Smooth muscle cell (in vitro differentiated cells): ENCODE results near the gene COL17A1. TPM values are rescaled to one million over a fixed set of nuclear protein-coding genes. Genes with fewer than 3 reads are reported as not detected.
A peak's percentile ranks its signal among the peaks of the same experiment; 100 is the strongest.

Experiments used
- DNase-seq: peaks from one replicate; lab custom pipeline; 2025; ENCODE audit not compliant: unreplicated experiment; lab: John Stamatoyannopoulos, UW
- H2AFZ ChIP-seq: fragments of 200-600 bp; sonication (generic); 2 replicates; pipeline ENCODE4 v1.6.0; 2016; ENCODE audit warnings: antibody characterized with exemption, low read depth, mild to moderate bottlenecking
- H3F3A ChIP-seq: fragments of 200-600 bp; sonication (generic); 2 replicates; pipeline ENCODE4 v1.6.0; 2017; ENCODE audit warnings: antibody characterized with exemption, low read depth
- H3K27ac ChIP-seq: fragments of 200-600 bp; sonication (generic); 2 replicates; pipeline ENCODE4 v1.5.1; 2016; ENCODE audit warnings: low read depth, mild to moderate bottlenecking
- H3K27me3 ChIP-seq: fragments of 200-600 bp; sonication (generic); 2 replicates; pipeline ENCODE4 v1.6.1; 2016; ENCODE audit warnings: low read depth, mild to moderate bottlenecking
- H3K36me3 ChIP-seq: fragments of 200-600 bp; sonication (generic); 2 replicates; pipeline ENCODE4 v1.5.1; 2016; ENCODE audit warnings: low read depth
- H3K4me1 ChIP-seq: fragments of 200-600 bp; sonication (generic); 2 replicates; pipeline ENCODE4 v1.5.1; 2016; ENCODE audit warnings: low read depth
- H3K4me2 ChIP-seq: fragments of 200-600 bp; sonication (generic); 2 replicates; pipeline ENCODE4 v1.6.0; 2016; ENCODE audit warnings: mild to moderate bottlenecking
- H3K4me3 ChIP-seq: fragments of 200-600 bp; sonication (generic); 2 replicates; pipeline ENCODE4 v1.5.1; 2016; ENCODE audit warnings: mild to moderate bottlenecking
- H3K79me2 ChIP-seq: fragments of 200-600 bp; sonication (generic); 2 replicates; pipeline ENCODE4 v1.6.0; 2016; ENCODE audit warnings: low read depth, mild to moderate bottlenecking
- H3K9ac ChIP-seq: fragments of 200-600 bp; sonication (generic); 2 replicates; pipeline ENCODE4 v1.6.0; 2016; ENCODE audit warnings: low read depth
- H3K9me3 ChIP-seq: fragments of 200-600 bp; sonication (generic); replicated peaks from 2 replicates; pipeline ENCODE4 v1.5.1; 2016; ENCODE audit warnings: low read depth
- H4K20me1 ChIP-seq: fragments of 200-600 bp; sonication (generic); 2 replicates; pipeline ENCODE4 v1.6.0; 2016; ENCODE audit warnings: low read depth
- WGBS: methylation state at CpG from one replicate; pipeline ENCODE4 v1.1.7; 2016; ENCODE audit warnings: low lambda C conversion rate; 5-methylcytosine and 5-hydroxymethylcytosine counted together
- polyA plus RNA-seq: library from polyadenylated mRNA; unstranded; fragments of >200 nt; fragmentation: Nextera tagmentation; extraction: Ambion mirVana; gene quantifications from 2 replicates; pipeline ENCODE4 v1.2.1, GENCODE V29; 2016
- total RNA-seq: library from RNA; depleted of rRNA; stranded (reverse); fragments of >200 nt; gene quantifications from 2 replicates; pipeline ENCODE4 v1.2.3, GENCODE V29; 2014
- TF ChIP-seq, protein P1 (sequence below): fragments of 200-600 bp; sonication (generic); IDR thresholded peaks from 2 replicates; pipeline ENCODE4 v1.5.1; 2017; ENCODE audit warnings: borderline replicate concordance, mild to moderate bottlenecking, antibody characterized with exemption; ENCODE audit not compliant: insufficient read depth, poor library complexity, severe bottlenecking

The COL17A1 gene
- total and polyA plus RNA-seq, 2 experiments from 2014 or later = 31.5 to 150 TPM

DNA sequence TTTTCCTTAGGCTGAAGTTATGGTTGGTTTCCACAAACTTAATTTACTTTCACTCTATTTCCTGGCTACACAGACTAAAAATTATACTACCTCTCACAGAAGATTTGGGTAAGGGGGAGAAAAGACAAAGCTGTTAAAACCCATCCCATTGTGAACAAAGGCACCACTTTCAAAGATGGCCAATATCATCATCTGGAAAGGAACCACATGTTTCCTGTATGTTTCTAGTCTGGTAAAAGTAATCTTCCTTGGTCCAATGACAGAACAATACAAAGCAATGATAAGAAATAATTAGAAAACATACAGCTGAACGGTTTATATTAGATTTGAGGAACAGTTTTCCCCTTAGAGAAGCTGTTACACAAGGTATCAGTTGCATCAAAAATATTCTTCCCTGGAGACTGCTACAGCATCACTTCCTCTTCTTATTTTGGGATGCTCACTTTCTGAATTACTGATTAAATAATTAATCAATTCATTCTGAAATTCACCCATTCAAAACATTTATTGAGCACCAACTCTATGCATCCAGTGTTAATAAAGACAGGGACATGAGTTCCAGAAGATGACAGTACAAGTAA, 27.8 kb upstream of the COL17A1 start:
- H3K79me2 ChIP-seq = no peaks in the 10 kb centered on the region
- H3K36me3 ChIP-seq = peaks cover 6% of the 10 kb centered on the region
- no peak overlapping the region for H2AFZ ChIP-seq
- H3K9me3 ChIP-seq = no peaks in the 10 kb centered on the region
- H3K4me2 ChIP-seq = no peak overlapping the region
- H3K9ac ChIP-seq = no peak overlapping the region
- no peaks in the 10 kb centered on the region for H4K20me1 ChIP-seq
- DNase-seq = no peak
- TF ChIP-seq, protein P1, sequence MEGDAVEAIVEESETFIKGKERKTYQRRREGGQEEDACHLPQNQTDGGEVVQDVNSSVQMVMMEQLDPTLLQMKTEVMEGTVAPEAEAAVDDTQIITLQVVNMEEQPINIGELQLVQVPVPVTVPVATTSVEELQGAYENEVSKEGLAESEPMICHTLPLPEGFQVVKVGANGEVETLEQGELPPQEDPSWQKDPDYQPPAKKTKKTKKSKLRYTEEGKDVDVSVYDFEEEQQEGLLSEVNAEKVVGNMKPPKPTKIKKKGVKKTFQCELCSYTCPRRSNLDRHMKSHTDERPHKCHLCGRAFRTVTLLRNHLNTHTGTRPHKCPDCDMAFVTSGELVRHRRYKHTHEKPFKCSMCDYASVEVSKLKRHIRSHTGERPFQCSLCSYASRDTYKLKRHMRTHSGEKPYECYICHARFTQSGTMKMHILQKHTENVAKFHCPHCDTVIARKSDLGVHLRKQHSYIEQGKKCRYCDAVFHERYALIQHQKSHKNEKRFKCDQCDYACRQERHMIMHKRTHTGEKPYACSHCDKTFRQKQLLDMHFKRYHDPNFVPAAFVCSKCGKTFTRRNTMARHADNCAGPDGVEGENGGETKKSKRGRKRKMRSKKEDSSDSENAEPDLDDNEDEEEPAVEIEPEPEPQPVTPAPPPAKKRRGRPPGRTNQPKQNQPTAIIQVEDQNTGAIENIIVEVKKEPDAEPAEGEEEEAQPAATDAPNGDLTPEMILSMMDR = no peak
- H3F3A ChIP-seq = peaks cover 11% of the 10 kb centered on the region
- WGBS = 72% methylated on average over 1 of the region's 1 CpG
- no peak overlapping the region for H3K4me3 ChIP-seq
- no peaks in the 10 kb centered on the region for H3K27me3 ChIP-seq
- no peaks in the 10 kb centered on the region for H3K4me1 ChIP-seq
- H3K27ac ChIP-seq = no peak overlapping the region

DNA sequence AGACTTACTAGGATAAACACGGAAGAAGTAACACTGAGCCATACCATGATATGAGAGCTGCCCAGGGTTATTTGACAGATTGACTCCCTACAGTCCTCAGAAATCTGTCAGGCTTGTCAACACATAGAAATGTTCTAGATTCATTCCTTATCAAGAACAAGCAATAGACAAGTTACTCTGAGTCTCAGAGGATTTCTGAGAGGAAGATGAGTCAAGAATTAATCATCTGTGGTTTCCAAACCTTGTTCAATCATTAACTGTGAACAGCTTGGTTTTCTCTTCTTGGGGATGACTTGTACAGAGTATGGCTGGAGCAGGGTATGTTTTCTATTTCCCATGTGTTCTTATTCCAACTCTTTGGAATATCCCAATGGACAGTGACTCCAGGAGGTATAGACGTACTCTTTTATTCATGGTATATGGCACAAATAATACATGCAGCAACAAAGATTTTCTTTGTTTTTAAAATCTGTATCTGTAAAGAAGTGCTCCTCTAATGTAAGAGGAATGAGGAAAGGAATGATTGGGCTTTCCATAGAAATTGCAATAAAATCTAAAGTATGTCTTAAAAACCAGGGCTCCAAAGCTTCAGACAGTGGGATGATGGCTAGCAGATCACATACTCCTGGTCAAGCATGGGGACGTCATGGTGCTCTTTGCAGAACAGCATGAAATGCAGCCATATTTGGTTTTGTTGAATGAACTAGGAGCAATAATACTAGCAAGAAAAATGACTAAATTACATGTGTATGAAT, 24.4 kb upstream of the COL17A1 start:
- no peaks in the 10 kb centered on the region for H4K20me1 ChIP-seq
- peak overlapping the region; percentile 72 for H3K27ac ChIP-seq
- no peak overlapping the region for H2AFZ ChIP-seq
- no peak overlapping the region for H3K9ac ChIP-seq
- no peak overlapping the region for H3K4me3 ChIP-seq
- no peaks in the 10 kb centered on the region for H3K9me3 ChIP-seq
- H3K27me3 ChIP-seq = no peaks in the 10 kb centered on the region
- no peaks in the 10 kb centered on the region for H3K4me1 ChIP-seq
- no peaks in the 10 kb centered on the region for H3K79me2 ChIP-seq
- H3K36me3 ChIP-seq = peaks cover 6% of the 10 kb centered on the region
- peaks cover 11% of the 10 kb centered on the region for H3F3A ChIP-seq
- TF ChIP-seq, protein P1 = no peak
- peak overlapping the region; percentile 19 for H3K4me2 ChIP-seq
- no peak for DNase-seq
- 8% methylated on average over 3 of the region's 3 CpGs for WGBS

DNA sequence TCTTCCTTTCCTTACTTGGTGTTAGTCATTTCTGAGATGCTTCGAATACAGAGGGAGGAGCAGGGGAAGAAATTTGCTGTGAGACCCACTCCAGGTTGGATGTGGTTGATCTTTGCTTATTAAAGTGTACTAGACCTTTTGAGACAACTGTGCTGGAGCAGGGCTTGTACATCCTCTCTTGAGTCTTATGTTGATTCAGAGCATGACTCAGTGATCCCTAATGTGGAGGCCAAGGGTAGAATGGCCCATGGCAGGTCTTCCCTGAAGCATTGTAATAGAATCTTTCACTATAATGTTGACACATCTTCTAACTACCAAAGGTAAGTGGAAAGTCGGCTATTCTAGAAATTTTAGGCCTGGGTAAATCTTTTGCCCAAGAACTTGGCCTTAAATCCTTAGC, 19.2 kb upstream of the COL17A1 start:
- peaks cover 11% of the 10 kb centered on the region for H3F3A ChIP-seq

More for the DNA sequence above, 19.2 kb upstream of the COL17A1 start:
- TF ChIP-seq, protein P1 = no peak
- Histone ChIP-seq H3K27me3 (peaks cover 4% of the 10 kb centered on the region), H3K4me3 (no peak overlapping the region), H3K4me2 (no peak overlapping the region), H3K9ac (no peak overlapping the region), H4K20me1 (no peaks in the 10 kb centered on the region), H3K36me3 (peaks cover 6% of the 10 kb centered on the region), H3K27ac (no peak overlapping the region), H3K4me1 (no peaks in the 10 kb centered on the region), H2AFZ (no peak overlapping the region), H3K79me2 (no peaks in the 10 kb centered on the region), H3K9me3 (no peaks in the 10 kb centered on the region)
- 64% methylated on average over 2 of the region's 2 CpGs for WGBS
- DNase-seq = no peak
